K562 (cell line): Measurements from ENCODE around the gene USP12. TPM values are rescaled to one million over a fixed set of nuclear protein-coding genes. Genes with fewer than 3 reads are reported as not detected.
A peak's percentile ranks its signal among the peaks of the same experiment; 100 is the strongest.

Experiments
- CCNT2 ChIP-seq: IDR thresholded peaks from 2 replicates; pipeline ENCODE4 v1.6.1; 2011; ENCODE audit warnings: borderline replicate concordance, low read depth, mild to moderate bottlenecking, moderate library complexity, mixed read lengths, low read length; ENCODE audit not compliant: insufficient read length; ENCODE audit errors: extremely low read depth
- DNMT1 ChIP-seq: fragments of 450-650 bp; IDR thresholded peaks from 2 replicates; pipeline ENCODE4 v1.6.1; 2016; ENCODE audit warnings: antibody characterized with exemption, mild to moderate bottlenecking
- DPF2 ChIP-seq: fragments of 450-650 bp; IDR thresholded peaks from 2 replicates; pipeline ENCODE4 v1.6.1; 2016
- EGR1 ChIP-seq: fragments of 450-650 bp; conservative IDR thresholded peaks from 2 replicates; pipeline ENCODE4 v1.6.1; 2017; ENCODE audit warnings: mild to moderate bottlenecking
- ELF4 ChIP-seq: fragments of 450-650 bp; formaldehyde crosslinking; IDR thresholded peaks from 2 replicates; pipeline ENCODE4 v1.4.0; 2022; ENCODE audit warnings: missing genetic modification characterization
- FOSL1 ChIP-seq: fragments of 200-800 bp; sonication (Bioruptor generic); conservative IDR thresholded peaks from 2 replicates; pipeline ENCODE4 v1.6.1; 2016; ENCODE audit warnings: missing genetic modification characterization, missing compliant biosample characterization
- FUS ChIP-seq: fragments of 200-400 bp; formaldehyde crosslinking; optimal IDR thresholded peaks from 2 replicates; pipeline ENCODE3; 2017; ENCODE audit warnings: low read depth, low read length
- KHSRP ChIP-seq: fragments of 450-650 bp; IDR thresholded peaks from 2 replicates; pipeline ENCODE4 v1.6.1; 2017
- MBD2 ChIP-seq: sonication (generic); IDR thresholded peaks from 2 replicates; pipeline ENCODE4 v1.6.1; 2016; ENCODE audit warnings: low read depth, borderline replicate concordance
- PPARD ChIP-seq: fragments of 250-450 bp; sonication (Bioruptor Pico); IDR thresholded peaks from 2 replicates; pipeline ENCODE4 v1.8.0; 2022; ENCODE audit warnings: inconsistent platforms, mild to moderate bottlenecking, moderate library complexity
- TCF7 ChIP-seq: sonication (generic); IDR thresholded peaks from 2 replicates; pipeline ENCODE4 v1.6.1; 2016; ENCODE audit warnings: antibody characterized with exemption, borderline replicate concordance
- TFAM ChIP-seq: fragments of 250-450 bp; sonication (Bioruptor Pico); conservative IDR thresholded peaks from 2 replicates; pipeline ENCODE4 v1.5.0; 2021; ENCODE audit warnings: mild to moderate bottlenecking, moderate library complexity
- TGIF2 ChIP-seq: sonication (generic); formaldehyde crosslinking; IDR thresholded peaks from 2 replicates; pipeline ENCODE4 v1.8.1; 2022; ENCODE audit warnings: mild to moderate bottlenecking, missing genetic modification reagents, moderate library complexity
- THRAP3 ChIP-seq: fragments of 450-650 bp; IDR thresholded peaks from 2 replicates; pipeline ENCODE4 v1.6.1; 2016; ENCODE audit warnings: mild to moderate bottlenecking, inconsistent platforms, borderline replicate concordance
- TRIM24 ChIP-seq, 2 experiments: fragments of 450-650 bp; IDR thresholded peaks; 2 replicates each; pipeline ENCODE4 v1.6.1; 2016
- polyA plus RNA-seq, 8 experiments: library from polyadenylated mRNA; depleted of rRNA in 4 of 8; stranded (reverse) in 5 of 8; unstranded in 3 of 8; fragments of >200 nt; fragmentation: Nextera tagmentation in 2 of 8; fragmentation: Illumina TruSeq in 1 of 8; extraction: Ambion mirVana in 2 of 8; extraction: Trizol in 1 of 8; gene quantifications; 2 replicates each; pipeline versions ENCODE4 v1.2.1 to v1.2.3, GENCODE V29; 2011 to 2014; ENCODE audit warnings: inconsistent platforms in 1 of 8, missing spikeins in 1 of 8
- total RNA-seq, 7 experiments: library from RNA; depleted of rRNA in 6 of 7; stranded (reverse); fragments of >200 nt in 6 of 7; fragmentation: Illumina TruSeq in 2 of 7; extraction: Trizol in 2 of 7; gene quantifications; 2 replicates each; pipeline versions ENCODE4 v1.2.1 to v1.2.3, GENCODE V29; 2011 to 2021; ENCODE audit warnings: low replicate concordance in 1 of 7
- TF ChIP-seq, protein P1 (sequence below): sonication (generic); formaldehyde crosslinking; IDR thresholded peaks from 2 replicates; pipeline ENCODE4 v1.4.0; 2020; ENCODE audit warnings: mild to moderate bottlenecking, missing genetic modification reagents
- TF ChIP-seq, protein P2 (sequence below): fragments of 450-650 bp; IDR thresholded peaks from 2 replicates; pipeline ENCODE4 v1.6.1; 2016; ENCODE audit warnings: antibody characterized with exemption
- TF ChIP-seq, protein P3 (sequence below): IDR thresholded peaks from 2 replicates; pipeline ENCODE4 v1.6.1; 2011; ENCODE audit not compliant: insufficient read length; ENCODE audit errors: extremely low read depth
- TF ChIP-seq, protein P4 (sequence below), 3 experiments: fragments of 200-800 bp in 1 of 3; fragments of 250-450 bp in 1 of 3; fragments of 450-650 bp in 1 of 3; sonication (Bioruptor Pico) in 1 of 3; sonication (Bioruptor generic) in 1 of 3; formaldehyde crosslinking in 1 of 3; IDR thresholded peaks; 2 replicates each; pipeline versions ENCODE4 v1.6.1 to v1.8.0; 2016 to 2022; ENCODE audit warnings: mild to moderate bottlenecking in 2 of 3, missing genetic modification characterization in 2 of 3, missing compliant biosample characterization in 1 of 3, moderate library complexity in 1 of 3
- TF ChIP-seq, protein P5 (sequence below): fragments of 250-450 bp; sonication (Bioruptor Pico); IDR thresholded peaks from 2 replicates; pipeline ENCODE4 v1.5.0; 2020; ENCODE audit warnings: mild to moderate bottlenecking

Gene USP12
- total and polyA plus RNA-seq, 9 of the 15 experiments (the other 6 are each of a cell fraction or from before 2014, with no cell fraction given), result 1.8 to 20.5 (median 13.3) TPM

DNA sequence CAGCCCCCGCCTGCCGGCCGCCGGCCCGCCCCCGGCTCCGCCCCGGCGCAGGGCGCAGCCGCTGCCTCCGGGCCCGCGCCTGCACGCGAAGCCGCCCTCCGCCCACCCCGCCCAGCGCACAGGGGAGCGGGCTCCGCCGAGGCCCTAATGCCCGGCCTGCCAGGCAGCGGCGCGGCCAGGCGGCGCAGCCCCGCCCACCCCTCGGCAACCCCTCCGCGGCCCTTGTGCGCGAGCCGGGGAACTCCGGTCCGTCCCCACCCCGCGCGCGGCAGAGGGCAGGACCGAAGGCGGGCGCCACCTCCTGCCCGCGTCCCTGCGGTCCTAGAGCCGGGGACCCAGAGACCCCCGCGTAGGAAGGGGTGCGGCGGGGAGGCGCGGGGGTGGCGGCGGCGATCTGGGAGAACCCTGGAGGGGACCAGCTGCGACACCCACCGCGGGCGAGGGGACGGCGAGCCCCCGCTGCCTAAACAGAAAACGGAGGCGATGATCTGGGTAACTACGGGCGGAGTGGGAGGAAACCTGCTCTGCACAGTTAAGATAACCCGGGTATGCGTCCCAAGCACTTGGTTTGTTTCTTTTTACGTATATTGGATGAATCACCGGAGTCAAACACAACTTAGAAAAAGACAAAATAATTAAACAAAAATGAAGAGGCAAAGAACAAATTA lies 350 bp upstream of the USP12 start (continued):
- TF ChIP-seq, protein P1, sequence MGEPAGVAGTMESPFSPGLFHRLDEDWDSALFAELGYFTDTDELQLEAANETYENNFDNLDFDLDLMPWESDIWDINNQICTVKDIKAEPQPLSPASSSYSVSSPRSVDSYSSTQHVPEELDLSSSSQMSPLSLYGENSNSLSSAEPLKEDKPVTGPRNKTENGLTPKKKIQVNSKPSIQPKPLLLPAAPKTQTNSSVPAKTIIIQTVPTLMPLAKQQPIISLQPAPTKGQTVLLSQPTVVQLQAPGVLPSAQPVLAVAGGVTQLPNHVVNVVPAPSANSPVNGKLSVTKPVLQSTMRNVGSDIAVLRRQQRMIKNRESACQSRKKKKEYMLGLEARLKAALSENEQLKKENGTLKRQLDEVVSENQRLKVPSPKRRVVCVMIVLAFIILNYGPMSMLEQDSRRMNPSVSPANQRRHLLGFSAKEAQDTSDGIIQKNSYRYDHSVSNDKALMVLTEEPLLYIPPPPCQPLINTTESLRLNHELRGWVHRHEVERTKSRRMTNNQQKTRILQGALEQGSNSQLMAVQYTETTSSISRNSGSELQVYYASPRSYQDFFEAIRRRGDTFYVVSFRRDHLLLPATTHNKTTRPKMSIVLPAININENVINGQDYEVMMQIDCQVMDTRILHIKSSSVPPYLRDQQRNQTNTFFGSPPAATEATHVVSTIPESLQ (CRISPR knock-in tag), result no peak
- TF ChIP-seq KHSRP (no peak), TCF7 (no peak), EGR1 (peak; percentile 98), PPARD (no peak), TFAM (CRISPR knock-in tag) (no peak), MBD2 (no peak), TRIM24 (IDR thresholded peaks at IDR 0.05) (0 out of 4 replicates have a peak, but pooled peaks of 1 of the 2 experiments have one; percentile 32), DPF2 (peak; percentile 89), FOSL1 (tag) (peak; percentile 81), THRAP3 (no peak), CCNT2 (peak; percentile 47), TGIF2 (CRISPR knock-in tag) (no peak), FUS (no peak), ELF4 (CRISPR knock-in tag) (no peak), DNMT1 (no peak)
- TF ChIP-seq, protein P2, sequence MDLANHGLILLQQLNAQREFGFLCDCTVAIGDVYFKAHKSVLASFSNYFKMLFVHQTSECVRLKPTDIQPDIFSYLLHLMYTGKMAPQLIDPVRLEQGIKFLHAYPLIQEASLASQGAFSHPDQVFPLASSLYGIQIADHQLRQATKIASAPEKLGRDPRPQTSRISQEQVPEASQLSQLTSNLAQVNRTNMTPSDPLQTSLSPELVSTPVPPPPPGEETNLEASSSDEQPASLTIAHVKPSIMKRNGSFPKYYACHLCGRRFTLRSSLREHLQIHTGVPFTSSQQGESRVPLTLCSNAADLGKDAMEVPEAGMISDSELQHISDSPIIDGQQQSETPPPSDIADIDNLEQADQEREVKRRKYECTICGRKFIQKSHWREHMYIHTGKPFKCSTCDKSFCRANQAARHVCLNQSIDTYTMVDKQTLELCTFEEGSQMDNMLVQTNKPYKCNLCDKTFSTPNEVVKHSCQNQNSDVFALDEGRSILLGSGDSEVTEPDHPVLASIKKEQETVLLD, result no peak
- TF ChIP-seq, protein P3, sequence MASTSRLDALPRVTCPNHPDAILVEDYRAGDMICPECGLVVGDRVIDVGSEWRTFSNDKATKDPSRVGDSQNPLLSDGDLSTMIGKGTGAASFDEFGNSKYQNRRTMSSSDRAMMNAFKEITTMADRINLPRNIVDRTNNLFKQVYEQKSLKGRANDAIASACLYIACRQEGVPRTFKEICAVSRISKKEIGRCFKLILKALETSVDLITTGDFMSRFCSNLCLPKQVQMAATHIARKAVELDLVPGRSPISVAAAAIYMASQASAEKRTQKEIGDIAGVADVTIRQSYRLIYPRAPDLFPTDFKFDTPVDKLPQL, result no peak
- TF ChIP-seq, protein P4, sequence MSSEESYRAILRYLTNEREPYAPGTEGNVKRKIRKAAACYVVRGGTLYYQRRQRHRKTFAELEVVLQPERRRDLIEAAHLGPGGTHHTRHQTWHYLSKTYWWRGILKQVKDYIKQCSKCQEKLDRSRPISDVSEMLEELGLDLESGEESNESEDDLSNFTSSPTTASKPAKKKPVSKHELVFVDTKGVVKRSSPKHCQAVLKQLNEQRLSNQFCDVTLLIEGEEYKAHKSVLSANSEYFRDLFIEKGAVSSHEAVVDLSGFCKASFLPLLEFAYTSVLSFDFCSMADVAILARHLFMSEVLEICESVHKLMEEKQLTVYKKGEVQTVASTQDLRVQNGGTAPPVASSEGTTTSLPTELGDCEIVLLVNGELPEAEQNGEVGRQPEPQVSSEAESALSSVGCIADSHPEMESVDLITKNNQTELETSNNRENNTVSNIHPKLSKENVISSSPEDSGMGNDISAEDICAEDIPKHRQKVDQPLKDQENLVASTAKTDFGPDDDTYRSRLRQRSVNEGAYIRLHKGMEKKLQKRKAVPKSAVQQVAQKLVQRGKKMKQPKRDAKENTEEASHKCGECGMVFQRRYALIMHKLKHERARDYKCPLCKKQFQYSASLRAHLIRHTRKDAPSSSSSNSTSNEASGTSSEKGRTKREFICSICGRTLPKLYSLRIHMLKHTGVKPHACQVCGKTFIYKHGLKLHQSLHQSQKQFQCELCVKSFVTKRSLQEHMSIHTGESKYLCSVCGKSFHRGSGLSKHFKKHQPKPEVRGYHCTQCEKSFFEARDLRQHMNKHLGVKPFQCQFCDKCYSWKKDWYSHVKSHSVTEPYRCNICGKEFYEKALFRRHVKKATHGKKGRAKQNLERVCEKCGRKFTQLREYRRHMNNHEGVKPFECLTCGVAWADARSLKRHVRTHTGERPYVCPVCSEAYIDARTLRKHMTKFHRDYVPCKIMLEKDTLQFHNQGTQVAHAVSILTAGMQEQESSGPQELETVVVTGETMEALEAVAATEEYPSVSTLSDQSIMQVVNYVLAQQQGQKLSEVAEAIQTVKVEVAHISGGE (CRISPR knock-in tag; IDR thresholded peaks at IDR 0.05), result no peak
- TF ChIP-seq, protein P5, sequence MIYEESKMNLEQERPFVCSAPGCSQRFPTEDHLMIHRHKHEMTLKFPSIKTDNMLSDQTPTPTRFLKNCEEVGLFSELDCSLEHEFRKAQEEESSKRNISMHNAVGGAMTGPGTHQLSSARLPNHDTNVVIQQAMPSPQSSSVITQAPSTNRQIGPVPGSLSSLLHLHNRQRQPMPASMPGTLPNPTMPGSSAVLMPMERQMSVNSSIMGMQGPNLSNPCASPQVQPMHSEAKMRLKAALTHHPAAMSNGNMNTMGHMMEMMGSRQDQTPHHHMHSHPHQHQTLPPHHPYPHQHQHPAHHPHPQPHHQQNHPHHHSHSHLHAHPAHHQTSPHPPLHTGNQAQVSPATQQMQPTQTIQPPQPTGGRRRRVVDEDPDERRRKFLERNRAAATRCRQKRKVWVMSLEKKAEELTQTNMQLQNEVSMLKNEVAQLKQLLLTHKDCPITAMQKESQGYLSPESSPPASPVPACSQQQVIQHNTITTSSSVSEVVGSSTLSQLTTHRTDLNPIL (CRISPR knock-in tag), result no peak
